ENCODE data around the gene TULP4. TPM values are rescaled to one million over a fixed set of nuclear protein-coding genes. Genes with fewer than 3 reads are reported as not detected.

Gene TULP4
- total RNA-seq, 4 donors from 2014 or later: 77.4 to 364 (median 129) TPM

DNA sequence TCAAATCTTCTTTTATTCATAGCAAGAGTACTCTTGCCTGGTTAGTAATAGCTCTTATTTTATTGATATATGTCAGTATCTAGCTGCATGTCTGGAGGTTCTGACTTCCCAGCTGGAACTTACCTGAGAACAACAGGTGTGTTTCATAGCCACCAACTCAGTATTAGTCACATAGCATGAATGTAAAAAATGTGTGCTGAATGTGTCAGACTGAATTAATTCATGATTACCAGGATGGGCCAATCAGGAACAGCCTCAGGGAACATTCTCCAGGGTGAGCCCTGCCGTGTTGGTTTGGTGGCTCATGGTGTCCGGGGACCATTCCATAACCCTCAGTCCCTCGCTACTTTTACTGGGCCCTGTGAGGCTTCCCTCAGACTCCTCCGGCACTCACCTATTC is 99.7 kb downstream of the TULP4 start:
- no peak for TF ChIP-seq POLR2A (IDR thresholded peaks at IDR 0.05)
- TF ChIP-seq CTCF (IDR thresholded peaks at IDR 0.05): no peak
- H3K4me3 ChIP-seq: no peak overlapping the region
- no peak for DNase-seq
- no peaks in the 10 kb centered on the region for H3K27me3 ChIP-seq
- no peaks in the 10 kb centered on the region for H3K4me1 ChIP-seq
- H3K9me3 ChIP-seq: no peaks in the 10 kb centered on the region
- no peak overlapping the region for H3K27ac ChIP-seq
- intact Hi-C loops (cut with DNase I; ENCODE audit: low total_unique reads): no loop called here
- H3K36me3 ChIP-seq: no peaks in the 10 kb centered on the region

DNA sequence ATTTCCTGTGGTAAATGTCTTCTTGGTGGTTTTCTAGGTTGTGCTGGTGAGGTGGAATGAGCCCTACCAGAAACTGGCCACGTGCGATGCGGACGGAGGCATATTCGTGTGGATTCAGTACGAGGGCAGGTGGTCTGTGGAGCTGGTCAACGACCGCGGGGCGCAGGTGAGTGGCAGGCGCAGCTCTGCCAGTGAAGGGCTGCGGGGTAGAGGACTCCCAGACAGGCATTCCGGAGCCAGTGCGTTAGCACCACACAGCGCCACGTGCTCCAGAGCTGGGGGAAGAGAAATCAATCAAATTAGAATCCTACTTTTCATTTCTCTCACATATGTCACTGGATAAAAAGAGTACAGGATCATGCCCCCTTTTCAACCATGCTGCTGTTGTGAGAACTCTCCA is 100.8 kb downstream of the TULP4 start:
- Histone ChIP-seq H3K4me1 (no peaks in the 10 kb centered on the region), H3K9me3 (no peaks in the 10 kb centered on the region), H3K27me3 (no peaks in the 10 kb centered on the region), H3K4me3 (no peak overlapping the region), H3K36me3 (no peaks in the 10 kb centered on the region), H3K27ac (no peak overlapping the region)
- intact Hi-C loops (cut with DNase I; ENCODE audit: low total_unique reads): no loop called here
- TF ChIP-seq CTCF (IDR thresholded peaks at IDR 0.05) (no peak), POLR2A (IDR thresholded peaks at IDR 0.05) (no peak)
- no peak for DNase-seq

DNA sequence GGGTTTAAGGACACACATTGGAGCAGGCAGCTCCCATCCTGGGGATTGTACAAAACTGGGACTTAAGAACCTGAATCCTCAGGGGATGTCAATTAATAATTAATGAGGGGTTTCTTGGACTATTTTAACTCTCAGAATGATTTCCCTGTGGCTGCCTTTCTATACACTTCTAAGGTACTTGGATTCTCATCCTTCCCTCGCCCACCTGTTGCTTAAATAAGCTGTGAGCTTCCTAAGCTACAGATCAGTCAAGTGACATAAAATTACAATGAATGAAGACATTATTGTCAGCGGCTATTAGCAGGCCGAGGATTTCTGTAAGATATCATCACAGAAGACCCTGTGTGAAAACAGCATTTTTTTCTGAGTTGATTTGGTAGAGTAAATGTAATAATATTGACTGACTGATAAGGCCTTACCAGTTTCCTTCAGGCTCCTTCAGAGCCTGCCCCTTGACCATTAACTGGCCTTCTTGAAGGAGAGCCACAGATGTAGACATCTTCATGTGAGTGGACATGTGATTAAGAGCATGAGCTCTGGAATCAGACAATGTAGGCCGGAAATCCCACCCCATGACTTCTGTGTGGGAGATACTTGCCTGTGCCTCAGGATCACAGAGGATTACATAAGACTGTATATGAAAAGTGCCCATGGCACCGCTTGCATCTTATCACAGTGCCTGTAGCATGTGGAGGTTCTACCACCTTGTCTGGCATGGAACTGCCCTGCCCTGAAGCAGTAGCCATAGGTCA is 101.7 kb downstream of the TULP4 start:
- Histone ChIP-seq H3K4me3 (no peak overlapping the region), H3K4me1 (no peaks in the 10 kb centered on the region), H3K27ac (no peak overlapping the region), H3K27me3 (no peaks in the 10 kb centered on the region), H3K36me3 (no peaks in the 10 kb centered on the region), H3K9me3 (no peaks in the 10 kb centered on the region)
- intact Hi-C loops (cut with DNase I; ENCODE audit: low total_unique reads): no loop called here
- DNase-seq: no peak
- TF ChIP-seq CTCF (IDR thresholded peaks at IDR 0.05): no peak
- no peak for TF ChIP-seq POLR2A (IDR thresholded peaks at IDR 0.05)

GRCh38 chr6:158414851-158415262 is 102.6 kb downstream of the TULP4 start:
- H3K4me3 ChIP-seq: no peak overlapping the region

More at GRCh38 chr6:158414851-158415262, 102.6 kb downstream of the TULP4 start:
- no peak for DNase-seq
- Histone ChIP-seq H3K27me3 (no peaks in the 10 kb centered on the region), H3K36me3 (no peaks in the 10 kb centered on the region), H3K9me3 (no peaks in the 10 kb centered on the region), H3K4me1 (no peaks in the 10 kb centered on the region), H3K27ac (no peak overlapping the region)
- intact Hi-C loops (cut with DNase I; ENCODE audit: low total_unique reads): no loop called here
- no peak for TF ChIP-seq CTCF (IDR thresholded peaks at IDR 0.05)
- TF ChIP-seq POLR2A (IDR thresholded peaks at IDR 0.05): no peak

Measured in uterus (tissue), 4 donors.